ENCODE data around the gene SDHA.

Gene SDHA

GRCh38 chr5:180286-180918 is 37.7 kb upstream of the SDHA start:
- DNase-seq (ENCODE audit: low spot score), result no peak
- TF ChIP-seq CTCF (IDR thresholded peaks at IDR 0.05; ENCODE audit: extremely low read depth, missing control alignments), result no peak

DNA sequence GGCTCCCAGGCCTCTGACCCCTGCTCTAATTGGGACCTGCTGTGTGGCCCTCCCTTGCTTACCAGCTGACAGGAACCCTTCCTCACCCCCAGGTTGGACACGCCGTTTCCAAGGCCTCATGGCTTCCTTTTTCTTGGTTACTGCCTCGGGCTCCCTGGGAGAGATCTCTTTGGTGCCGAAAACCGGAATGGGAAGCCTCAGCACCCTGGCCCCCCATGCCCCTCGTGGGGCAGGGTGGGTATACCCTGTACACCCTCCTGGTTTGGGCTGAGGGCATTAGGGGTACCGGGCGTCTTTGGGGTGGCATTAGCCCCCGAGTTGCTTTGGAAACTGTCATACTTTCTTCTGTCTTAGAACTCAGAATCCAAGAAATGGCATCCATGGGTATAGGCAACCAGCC is 37.0 kb upstream of the SDHA start:
- no peak for DNase-seq (ENCODE audit: low spot score)
- TF ChIP-seq CTCF (IDR thresholded peaks at IDR 0.05; ENCODE audit: extremely low read depth, missing control alignments), result no peak

DNA sequence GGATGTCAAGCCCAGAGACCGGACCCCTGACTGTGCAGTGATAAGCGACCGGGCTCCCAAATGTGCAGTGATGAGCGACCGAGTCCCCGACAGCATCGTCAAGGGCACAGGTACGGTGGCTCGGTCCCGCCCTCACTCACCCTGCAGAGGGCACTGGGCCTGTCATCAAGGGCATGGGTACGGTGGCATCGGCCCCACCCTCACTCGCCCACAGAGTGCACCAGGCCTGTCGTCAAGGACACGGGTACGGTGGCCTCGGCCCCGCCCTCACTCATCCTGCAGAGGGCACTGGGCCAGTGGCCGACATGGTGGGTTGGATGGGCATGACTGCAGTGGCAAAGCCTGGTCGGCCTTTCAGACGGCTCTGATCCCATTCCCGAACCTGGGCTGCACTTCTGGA is 36.6 kb upstream of the SDHA start:
- no peak for DNase-seq (ENCODE audit: low spot score)
- no peak for TF ChIP-seq CTCF (IDR thresholded peaks at IDR 0.05; ENCODE audit: extremely low read depth, missing control alignments)

DNA sequence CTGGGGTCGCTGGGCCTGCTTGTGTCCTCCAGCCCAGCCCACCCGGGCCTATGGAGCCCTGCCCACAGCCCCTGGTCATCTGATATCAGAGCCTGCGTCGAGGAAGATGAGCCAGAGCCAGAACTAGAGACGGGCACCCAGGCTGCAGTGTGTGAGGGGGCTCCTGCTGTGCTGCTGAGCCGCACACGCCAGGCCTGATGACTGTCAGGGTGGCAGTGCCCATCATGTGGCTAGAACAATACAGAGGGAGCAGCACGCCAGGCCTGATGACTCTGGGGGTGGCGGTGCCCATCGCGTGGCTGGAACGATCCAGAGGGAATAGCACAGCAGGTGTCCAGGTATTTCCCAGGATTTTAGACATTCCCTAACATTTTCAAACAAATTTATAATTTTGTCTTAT is 36.0 kb upstream of the SDHA start:
- DNase-seq (ENCODE audit: low spot score), result no peak
- TF ChIP-seq CTCF (IDR thresholded peaks at IDR 0.05; ENCODE audit: extremely low read depth, missing control alignments), result no peak

- no peak for TF ChIP-seq CTCF (IDR thresholded peaks at IDR 0.05; ENCODE audit: extremely low read depth, missing control alignments)
- no peak for DNase-seq (ENCODE audit: low spot score)
These were observed 33.6 kb upstream of the SDHA start for GRCh38 chr5:184471-184870.

DNA sequence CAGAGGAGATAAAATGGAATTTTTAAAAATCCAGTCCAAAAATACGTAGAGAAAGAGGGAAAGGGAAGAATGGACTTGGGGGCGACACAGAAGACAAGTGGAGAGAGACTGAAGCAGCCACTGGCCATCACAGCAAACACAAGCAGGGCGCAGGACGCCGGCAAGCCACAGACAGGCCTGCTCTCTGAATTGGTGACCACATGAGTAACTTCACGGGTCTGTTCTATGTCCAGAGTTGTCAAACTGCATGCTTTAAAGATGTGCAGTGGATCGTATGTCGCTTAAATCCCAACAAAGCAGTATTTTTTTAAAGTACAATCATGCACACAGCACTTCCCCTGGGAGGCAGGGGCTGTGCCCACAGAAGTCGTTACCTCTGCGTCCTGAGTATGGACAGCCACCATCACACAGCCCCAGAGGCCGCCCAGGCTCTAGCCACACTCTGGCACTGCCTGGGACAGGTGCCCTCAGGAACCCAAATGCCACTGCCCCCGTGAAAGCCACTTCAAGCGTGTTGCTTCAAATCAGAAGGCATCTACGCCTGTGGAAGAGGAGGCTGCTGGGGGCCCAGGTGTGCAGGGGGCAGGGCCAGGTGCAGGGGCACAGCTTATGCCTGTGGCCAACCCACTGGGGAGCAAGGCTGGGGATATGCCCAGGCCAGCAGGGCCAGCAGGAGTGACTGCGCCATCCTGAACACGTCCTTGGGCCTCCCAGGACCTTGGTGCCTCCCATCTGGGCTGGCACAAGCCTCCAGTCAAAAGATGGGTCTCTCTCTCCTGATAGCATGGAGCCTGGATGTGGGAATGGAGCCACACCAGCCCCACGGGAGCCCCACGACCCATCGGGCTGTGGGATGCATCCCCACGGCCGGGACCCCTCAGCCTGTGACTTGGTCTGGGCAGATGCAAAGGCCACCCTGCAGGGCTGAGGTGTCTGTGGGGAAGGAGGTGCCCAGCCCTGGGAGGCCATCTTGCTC is 32.7 kb upstream of the SDHA start:
- no peak for DNase-seq (ENCODE audit: low spot score)
- no peak for TF ChIP-seq CTCF (IDR thresholded peaks at IDR 0.05; ENCODE audit: extremely low read depth, missing control alignments)

Data from GM20000 (cell line).